Neural cell (in vitro differentiated cells): ENCODE data around the gene CLIC4. TPM values are rescaled to one million over a fixed set of nuclear protein-coding genes. Genes with fewer than 3 reads are reported as not detected.

Experiments
- H2AFZ ChIP-seq: fragments of 200-600, 300-800 bp; sonication (generic), shearing (Covaris generic); 2 replicates; pipeline ENCODE4 v1.6.0; 2014; ENCODE audit warnings: low read depth, mild to moderate bottlenecking, antibody characterized with exemption, low read length, moderate library complexity
- H3F3A ChIP-seq: fragments of 200-600 bp; shearing (Covaris generic); 2 replicates; pipeline ENCODE4 v1.6.1; 2016; ENCODE audit warnings: mild to moderate bottlenecking, moderate library complexity, mixed read lengths, antibody characterized with exemption, low read length; ENCODE audit not compliant: insufficient read depth, poor library complexity, severe bottlenecking
- H3K27ac ChIP-seq: fragments of 200-600, 300-800 bp; sonication (generic), shearing (Covaris generic); 2 replicates; pipeline ENCODE4 v1.5.1; 2014; ENCODE audit warnings: mild to moderate bottlenecking, low read length, moderate library complexity
- H3K27me3 ChIP-seq: fragments of 300-800, 200-600 bp; sonication (generic), shearing (Covaris generic); 2 replicates; pipeline ENCODE4 v1.6.0; 2014; ENCODE audit warnings: mild to moderate bottlenecking, low read depth, low read length, moderate library complexity; ENCODE audit not compliant: insufficient read depth
- H3K36me3 ChIP-seq: fragments of 300-800, 200-600 bp; sonication (generic), shearing (Covaris generic); 2 replicates; pipeline ENCODE4 v1.5.1; 2014; ENCODE audit warnings: mild to moderate bottlenecking, antibody characterized with exemption, low read length, moderate library complexity; ENCODE audit not compliant: insufficient read depth
- H3K4me2 ChIP-seq: fragments of 300-800, 200-600 bp; sonication (generic), shearing (Covaris generic); 2 replicates; pipeline ENCODE4 v1.6.0; 2014; ENCODE audit warnings: mild to moderate bottlenecking, low read length
- H3K4me3 ChIP-seq: fragments of 300-800, 200-600 bp; sonication (generic), shearing (Covaris generic); 2 replicates; pipeline ENCODE4 v1.5.1; 2014; ENCODE audit warnings: mild to moderate bottlenecking, low read length, moderate library complexity
- H3K79me2 ChIP-seq: fragments of 200-600 bp; shearing (Covaris generic); replicated peaks from 2 replicates; pipeline ENCODE4 v1.6.0; 2014; ENCODE audit warnings: mild to moderate bottlenecking, low read length, moderate library complexity; ENCODE audit not compliant: insufficient read depth
- H3K9ac ChIP-seq: fragments of 300-800, 200-600 bp; sonication (generic), shearing (Covaris generic); 2 replicates; pipeline ENCODE4 v1.6.1; 2016; ENCODE audit warnings: mild to moderate bottlenecking, low read length, mixed read lengths
- H3K9me2 ChIP-seq: fragments of 200-600 bp; shearing (Covaris generic); 2 replicates; pipeline ENCODE4 v1.6.1; 2016; ENCODE audit warnings: mild to moderate bottlenecking, low read length, mixed read lengths; ENCODE audit not compliant: insufficient read depth
- H3K9me3 ChIP-seq: fragments of 200-600, 300-800 bp; sonication (generic), shearing (Covaris generic); 2 replicates; pipeline ENCODE4 v1.6.1; 2016; ENCODE audit warnings: mild to moderate bottlenecking, mixed run types, low read length, moderate library complexity, mixed read lengths
- H4K20me1 ChIP-seq: fragments of 200-600 bp; shearing (Covaris generic); 2 replicates; pipeline ENCODE4 v1.6.1; 2016; ENCODE audit warnings: mild to moderate bottlenecking, mixed run types; ENCODE audit not compliant: insufficient read depth
- EP300 ChIP-seq: fragments of 450-650 bp; conservative IDR thresholded peaks from 2 replicates; pipeline ENCODE4 v1.6.1; 2014; ENCODE audit warnings: antibody characterized with exemption, mild to moderate bottlenecking, moderate library complexity; ENCODE audit not compliant: poor library complexity, severe bottlenecking
- EZH2 ChIP-seq: fragments of 200-600, 300-800 bp; shearing (Covaris generic), sonication (generic); IDR thresholded peaks from 2 replicates; pipeline ENCODE4 v1.6.1; 2014; ENCODE audit warnings: antibody characterized with exemption, low read length, borderline replicate concordance, mild to moderate bottlenecking; ENCODE audit not compliant: insufficient read depth, poor library complexity, severe bottlenecking
- MXI1 ChIP-seq: fragments of 450-650 bp; conservative IDR thresholded peaks from 2 replicates; pipeline ENCODE4 v1.6.1; 2014; ENCODE audit warnings: antibody characterized with exemption, mild to moderate bottlenecking; ENCODE audit not compliant: poor library complexity, severe bottlenecking
- POLR2AphosphoS5 ChIP-seq: IDR thresholded peaks from 2 replicates; pipeline ENCODE4 v1.6.1; 2012
- RAD21 ChIP-seq: fragments of 450-650 bp; conservative IDR thresholded peaks from 2 replicates; pipeline ENCODE4 v1.6.1; 2014; ENCODE audit warnings: antibody characterized with exemption, mild to moderate bottlenecking, moderate library complexity
- SMC3 ChIP-seq: fragments of 450-650 bp; conservative IDR thresholded peaks from 2 replicates; pipeline ENCODE4 v1.6.1; 2014; ENCODE audit warnings: antibody characterized with exemption, mild to moderate bottlenecking, moderate library complexity; ENCODE audit not compliant: poor library complexity
- TAF1 ChIP-seq: IDR thresholded peaks from 2 replicates; pipeline ENCODE4 v1.6.1; 2012; ENCODE audit warnings: low read depth
- polyA plus RNA-seq: library from polyadenylated mRNA; depleted of rRNA; stranded (reverse); fragments of >200 nt; gene quantifications from 2 replicates; pipeline ENCODE4 v1.2.3, GENCODE V29; 2014
- TF ChIP-seq, protein P1 (sequence below): fragments of 450-650 bp; IDR thresholded peaks from 2 replicates; pipeline ENCODE4 v1.5.1; 2014; ENCODE audit warnings: antibody characterized with exemption, mild to moderate bottlenecking, moderate library complexity; ENCODE audit not compliant: poor library complexity, severe bottlenecking
- TF ChIP-seq, protein P2 (sequence below): IDR thresholded peaks from 2 replicates; pipeline ENCODE4 v1.6.1; 2012; ENCODE audit warnings: borderline replicate concordance

CLIC4 gene
- polyA plus RNA-seq, 1 donor from 2014 or later, result 133 TPM

DNA sequence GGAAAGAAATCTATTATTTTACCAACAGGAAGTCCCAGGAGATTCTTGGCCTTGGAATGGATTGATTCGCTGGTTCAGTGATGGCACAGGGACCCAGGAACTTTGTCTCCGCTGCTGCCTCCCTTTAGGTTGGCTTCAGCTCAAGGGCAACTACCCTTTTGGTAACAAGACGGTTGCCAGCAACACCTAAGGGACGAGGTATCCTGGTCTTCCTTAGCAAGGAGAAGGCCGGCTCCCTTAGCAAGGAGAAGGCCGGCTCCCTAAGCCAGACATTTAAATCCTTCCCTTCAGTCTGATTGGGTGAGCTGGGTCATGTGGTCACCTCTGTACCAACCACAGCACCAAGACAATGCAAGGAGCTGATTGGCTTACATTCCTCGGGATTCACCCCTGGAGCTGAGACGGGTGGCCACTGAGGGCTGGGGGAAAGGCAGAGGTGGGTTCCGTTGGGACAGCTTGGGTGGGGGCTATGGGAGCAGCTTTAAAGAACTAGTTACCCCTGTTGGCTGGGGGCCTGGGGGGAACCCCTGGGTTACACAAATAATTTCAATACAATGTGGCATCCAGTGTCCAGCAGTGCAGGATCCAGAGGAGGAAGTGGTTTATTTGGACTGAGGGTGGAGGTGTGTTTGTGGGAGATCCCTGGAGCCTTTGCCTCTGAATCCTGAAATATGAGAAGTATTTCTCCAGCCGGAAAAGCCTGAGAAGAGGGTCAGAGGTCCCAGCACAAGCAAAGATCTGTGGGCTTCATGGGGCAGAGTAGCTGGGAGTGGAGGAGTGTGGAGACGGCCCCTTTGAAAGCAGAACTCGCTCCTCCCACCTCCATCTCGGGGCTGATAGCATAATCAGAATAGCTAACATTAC is 20.7 kb upstream of the CLIC4 start:
- Histone ChIP-seq H2AFZ (no peak overlapping the region), H3F3A (no peaks in the 10 kb centered on the region), H3K36me3 (no peaks in the 10 kb centered on the region), H3K27me3 (no peaks in the 10 kb centered on the region), H3K4me3 (no peak overlapping the region), H3K4me2 (no peak overlapping the region), H3K79me2 (no peaks in the 10 kb centered on the region), H3K27ac (no peak overlapping the region), H3K9me3 (no peaks in the 10 kb centered on the region), H3K9ac (no peak overlapping the region), H4K20me1 (no peaks in the 10 kb centered on the region), H3K9me2 (no peaks in the 10 kb centered on the region)
- no peak for TF ChIP-seq MXI1
- TF ChIP-seq TAF1, result no peak
- no peak for TF ChIP-seq POLR2AphosphoS5
- no peak for TF ChIP-seq RAD21
- TF ChIP-seq EZH2, result no peak
- TF ChIP-seq, protein P1, sequence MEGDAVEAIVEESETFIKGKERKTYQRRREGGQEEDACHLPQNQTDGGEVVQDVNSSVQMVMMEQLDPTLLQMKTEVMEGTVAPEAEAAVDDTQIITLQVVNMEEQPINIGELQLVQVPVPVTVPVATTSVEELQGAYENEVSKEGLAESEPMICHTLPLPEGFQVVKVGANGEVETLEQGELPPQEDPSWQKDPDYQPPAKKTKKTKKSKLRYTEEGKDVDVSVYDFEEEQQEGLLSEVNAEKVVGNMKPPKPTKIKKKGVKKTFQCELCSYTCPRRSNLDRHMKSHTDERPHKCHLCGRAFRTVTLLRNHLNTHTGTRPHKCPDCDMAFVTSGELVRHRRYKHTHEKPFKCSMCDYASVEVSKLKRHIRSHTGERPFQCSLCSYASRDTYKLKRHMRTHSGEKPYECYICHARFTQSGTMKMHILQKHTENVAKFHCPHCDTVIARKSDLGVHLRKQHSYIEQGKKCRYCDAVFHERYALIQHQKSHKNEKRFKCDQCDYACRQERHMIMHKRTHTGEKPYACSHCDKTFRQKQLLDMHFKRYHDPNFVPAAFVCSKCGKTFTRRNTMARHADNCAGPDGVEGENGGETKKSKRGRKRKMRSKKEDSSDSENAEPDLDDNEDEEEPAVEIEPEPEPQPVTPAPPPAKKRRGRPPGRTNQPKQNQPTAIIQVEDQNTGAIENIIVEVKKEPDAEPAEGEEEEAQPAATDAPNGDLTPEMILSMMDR, result no peak
- TF ChIP-seq, protein P2, sequence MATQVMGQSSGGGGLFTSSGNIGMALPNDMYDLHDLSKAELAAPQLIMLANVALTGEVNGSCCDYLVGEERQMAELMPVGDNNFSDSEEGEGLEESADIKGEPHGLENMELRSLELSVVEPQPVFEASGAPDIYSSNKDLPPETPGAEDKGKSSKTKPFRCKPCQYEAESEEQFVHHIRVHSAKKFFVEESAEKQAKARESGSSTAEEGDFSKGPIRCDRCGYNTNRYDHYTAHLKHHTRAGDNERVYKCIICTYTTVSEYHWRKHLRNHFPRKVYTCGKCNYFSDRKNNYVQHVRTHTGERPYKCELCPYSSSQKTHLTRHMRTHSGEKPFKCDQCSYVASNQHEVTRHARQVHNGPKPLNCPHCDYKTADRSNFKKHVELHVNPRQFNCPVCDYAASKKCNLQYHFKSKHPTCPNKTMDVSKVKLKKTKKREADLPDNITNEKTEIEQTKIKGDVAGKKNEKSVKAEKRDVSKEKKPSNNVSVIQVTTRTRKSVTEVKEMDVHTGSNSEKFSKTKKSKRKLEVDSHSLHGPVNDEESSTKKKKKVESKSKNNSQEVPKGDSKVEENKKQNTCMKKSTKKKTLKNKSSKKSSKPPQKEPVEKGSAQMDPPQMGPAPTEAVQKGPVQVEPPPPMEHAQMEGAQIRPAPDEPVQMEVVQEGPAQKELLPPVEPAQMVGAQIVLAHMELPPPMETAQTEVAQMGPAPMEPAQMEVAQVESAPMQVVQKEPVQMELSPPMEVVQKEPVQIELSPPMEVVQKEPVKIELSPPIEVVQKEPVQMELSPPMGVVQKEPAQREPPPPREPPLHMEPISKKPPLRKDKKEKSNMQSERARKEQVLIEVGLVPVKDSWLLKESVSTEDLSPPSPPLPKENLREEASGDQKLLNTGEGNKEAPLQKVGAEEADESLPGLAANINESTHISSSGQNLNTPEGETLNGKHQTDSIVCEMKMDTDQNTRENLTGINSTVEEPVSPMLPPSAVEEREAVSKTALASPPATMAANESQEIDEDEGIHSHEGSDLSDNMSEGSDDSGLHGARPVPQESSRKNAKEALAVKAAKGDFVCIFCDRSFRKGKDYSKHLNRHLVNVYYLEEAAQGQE, result no peak
- TF ChIP-seq EP300, result no peak
- TF ChIP-seq SMC3, result no peak

DNA sequence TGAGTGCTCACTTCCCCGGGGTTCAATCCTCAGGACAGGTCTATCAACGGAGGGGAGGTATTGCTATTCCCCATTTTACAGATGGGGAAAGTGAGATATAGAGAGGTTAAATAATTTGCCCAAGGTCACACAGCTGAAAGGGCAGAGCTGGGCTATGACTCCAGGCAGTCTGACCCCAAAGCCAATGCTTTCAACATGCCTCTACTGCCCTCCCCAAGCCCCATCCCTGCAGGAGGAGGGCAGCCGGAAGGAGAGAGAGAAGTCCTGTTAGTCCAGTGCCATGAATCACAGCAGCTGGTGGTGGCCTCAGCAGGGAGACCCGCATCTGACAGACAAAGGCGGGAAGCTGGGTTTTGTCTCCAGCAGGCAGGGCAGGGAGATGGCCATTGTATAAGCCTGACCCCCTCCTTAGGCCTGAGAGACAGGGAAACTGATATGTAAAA is 20.0 kb upstream of the CLIC4 start:
- no peak overlapping the region for H3K9ac ChIP-seq
- H3K9me2 ChIP-seq, result no peaks in the 10 kb centered on the region
- no peaks in the 10 kb centered on the region for H3K36me3 ChIP-seq
- no peaks in the 10 kb centered on the region for H3K27me3 ChIP-seq
- no peaks in the 10 kb centered on the region for H3F3A ChIP-seq
- no peaks in the 10 kb centered on the region for H4K20me1 ChIP-seq
- H2AFZ ChIP-seq, result no peak overlapping the region
- H3K4me3 ChIP-seq, result no peak overlapping the region
- no peak overlapping the region for H3K4me2 ChIP-seq
- no peak for TF ChIP-seq POLR2AphosphoS5
- TF ChIP-seq, protein P2, result no peak
- no peak for TF ChIP-seq EP300
- no peak for TF ChIP-seq TAF1
- no peak for TF ChIP-seq EZH2
- no peak for TF ChIP-seq RAD21
- TF ChIP-seq, protein P1, result no peak
- TF ChIP-seq MXI1, result no peak
- TF ChIP-seq SMC3, result no peak
- no peak overlapping the region for H3K27ac ChIP-seq
- H3K9me3 ChIP-seq, result no peaks in the 10 kb centered on the region
- no peaks in the 10 kb centered on the region for H3K79me2 ChIP-seq
